ENCODE measurements around the gene LONP1. TPM values are rescaled to one million over a fixed set of nuclear protein-coding genes. Genes with fewer than 3 reads are reported as not detected.

LONP1 gene
- total RNA-seq, 1 donor from 2014 or later = 37.1 TPM

- no peaks in the 10 kb centered on the region for H3K9me3 ChIP-seq (ENCODE audit: control insufficient read depth in 3 of 3, low read length in 3 of 3)
- H3K27ac ChIP-seq (ENCODE audit: low read depth, low read length) = no peak overlapping the region
- H3K4me3 ChIP-seq (ENCODE audit: low read length in 3 of 3) = no peak overlapping the region
- no peaks in the 10 kb centered on the region for H3K27me3 ChIP-seq (ENCODE audit: control insufficient read depth in 3 of 3, insufficient read depth in 3 of 3, low read length in 3 of 3)
- H3K9ac ChIP-seq (ENCODE audit: low read depth in 1 of 3, low read length in 3 of 3) = no peak overlapping the region
- peaks cover 68 to 77% (median 73%) of the 10 kb centered on the region in 3 donors for H3K36me3 ChIP-seq (ENCODE audit: control insufficient read depth in 3 of 3, insufficient read depth in 3 of 3, low read length in 3 of 3)
- no peaks in the 10 kb centered on the region for H3K4me1 ChIP-seq (ENCODE audit: control insufficient read depth in 3 of 3, insufficient read depth in 3 of 3, low read length in 3 of 3)
These were observed 67.7 kb downstream of the LONP1 start for GRCh38 chr19:5652261-5652660.

GRCh38 chr19:5651361-5651760 is 68.6 kb downstream of the LONP1 start:
- no peak overlapping the region for H3K27ac ChIP-seq (ENCODE audit: low read depth, low read length)
- peaks cover 73 to 82% (median 78%) of the 10 kb centered on the region in 3 donors for H3K36me3 ChIP-seq (ENCODE audit: control insufficient read depth in 3 of 3, insufficient read depth in 3 of 3, low read length in 3 of 3)
- H3K4me3 ChIP-seq (ENCODE audit: low read length in 3 of 3) = no peak overlapping the region
- H3K9me3 ChIP-seq (ENCODE audit: control insufficient read depth in 3 of 3, low read length in 3 of 3) = no peaks in the 10 kb centered on the region
- no peaks in the 10 kb centered on the region for H3K27me3 ChIP-seq (ENCODE audit: control insufficient read depth in 3 of 3, insufficient read depth in 3 of 3, low read length in 3 of 3)
- no peaks in the 10 kb centered on the region for H3K4me1 ChIP-seq (ENCODE audit: control insufficient read depth in 3 of 3, insufficient read depth in 3 of 3, low read length in 3 of 3)
- H3K9ac ChIP-seq (ENCODE audit: low read depth in 1 of 3, low read length in 3 of 3) = no peak overlapping the region

- H3K4me3 ChIP-seq (ENCODE audit: low read length in 3 of 3) = no peak overlapping the region
- no peak overlapping the region for H3K9ac ChIP-seq (ENCODE audit: low read depth in 1 of 3, low read length in 3 of 3)
- H3K36me3 ChIP-seq (ENCODE audit: control insufficient read depth in 3 of 3, insufficient read depth in 3 of 3, low read length in 3 of 3) = peaks cover 61 to 75% (median 68%) of the 10 kb centered on the region in 3 donors
- H3K27me3 ChIP-seq (ENCODE audit: control insufficient read depth in 3 of 3, insufficient read depth in 3 of 3, low read length in 3 of 3) = no peaks in the 10 kb centered on the region
- no peak overlapping the region for H3K27ac ChIP-seq (ENCODE audit: low read depth, low read length)
- H3K4me1 ChIP-seq (ENCODE audit: control insufficient read depth in 3 of 3, insufficient read depth in 3 of 3, low read length in 3 of 3) = no peaks in the 10 kb centered on the region
- H3K9me3 ChIP-seq (ENCODE audit: control insufficient read depth in 3 of 3, low read length in 3 of 3) = no peaks in the 10 kb centered on the region
These were observed 71.5 kb downstream of the LONP1 start for GRCh38 chr19:5648464-5648863.

GRCh38 chr19:5646703-5647102 is 73.2 kb downstream of the LONP1 start:
- Histone ChIP-seq H3K27me3 (ENCODE audit: control insufficient read depth in 3 of 3, insufficient read depth in 3 of 3, low read length in 3 of 3) (no peaks in the 10 kb centered on the region), H3K27ac (ENCODE audit: low read depth, low read length) (no peak overlapping the region), H3K36me3 (ENCODE audit: control insufficient read depth in 3 of 3, insufficient read depth in 3 of 3, low read length in 3 of 3) (peaks cover 53 to 74% (median 67%) of the 10 kb centered on the region in 3 donors), H3K9me3 (ENCODE audit: control insufficient read depth in 3 of 3, low read length in 3 of 3) (no peaks in the 10 kb centered on the region), H3K4me1 (ENCODE audit: control insufficient read depth in 3 of 3, insufficient read depth in 3 of 3, low read length in 3 of 3) (no peaks in the 10 kb centered on the region), H3K9ac (ENCODE audit: low read depth in 1 of 3, low read length in 3 of 3) (no peak overlapping the region), H3K4me3 (ENCODE audit: low read length in 3 of 3) (no peak overlapping the region)

GRCh38 chr19:5645409-5645808 is 74.5 kb downstream of the LONP1 start:
- Histone ChIP-seq H3K27ac (ENCODE audit: low read depth, low read length) (no peak overlapping the region), H3K36me3 (ENCODE audit: control insufficient read depth in 3 of 3, insufficient read depth in 3 of 3, low read length in 3 of 3) (peaks cover 43 to 66% (median 58%) of the 10 kb centered on the region in 3 donors), H3K27me3 (ENCODE audit: control insufficient read depth in 3 of 3, insufficient read depth in 3 of 3, low read length in 3 of 3) (no peaks in the 10 kb centered on the region), H3K9me3 (ENCODE audit: control insufficient read depth in 3 of 3, low read length in 3 of 3) (no peaks in the 10 kb centered on the region), H3K9ac (ENCODE audit: low read depth in 1 of 3, low read length in 3 of 3) (no peak overlapping the region), H3K4me1 (ENCODE audit: control insufficient read depth in 3 of 3, insufficient read depth in 3 of 3, low read length in 3 of 3) (no peaks in the 10 kb centered on the region), H3K4me3 (ENCODE audit: low read length in 3 of 3) (no peak overlapping the region)

- Histone ChIP-seq H3K27ac (ENCODE audit: low read depth, low read length) (no peak overlapping the region), H3K9me3 (ENCODE audit: control insufficient read depth in 3 of 3, low read length in 3 of 3) (no peaks in the 10 kb centered on the region), H3K4me3 (ENCODE audit: low read length in 3 of 3) (no peak overlapping the region), H3K9ac (ENCODE audit: low read depth in 1 of 3, low read length in 3 of 3) (no peak overlapping the region), H3K27me3 (ENCODE audit: control insufficient read depth in 3 of 3, insufficient read depth in 3 of 3, low read length in 3 of 3) (no peaks in the 10 kb centered on the region), H3K36me3 (ENCODE audit: control insufficient read depth in 3 of 3, insufficient read depth in 3 of 3, low read length in 3 of 3) (peaks cover 35 to 59% (median 51%) of the 10 kb centered on the region in 3 donors), H3K4me1 (ENCODE audit: control insufficient read depth in 3 of 3, insufficient read depth in 3 of 3, low read length in 3 of 3) (no peaks in the 10 kb centered on the region)
These were observed 75.9 kb downstream of the LONP1 start for GRCh38 chr19:5644037-5644436.

GRCh38 chr19:5643060-5643459 is 76.9 kb downstream of the LONP1 start:
- no peak overlapping the region for H3K4me3 ChIP-seq (ENCODE audit: low read length in 3 of 3)
- H3K27me3 ChIP-seq (ENCODE audit: control insufficient read depth in 3 of 3, insufficient read depth in 3 of 3, low read length in 3 of 3) = no peaks in the 10 kb centered on the region
- H3K9ac ChIP-seq (ENCODE audit: low read depth in 1 of 3, low read length in 3 of 3) = no peak overlapping the region
- no peaks in the 10 kb centered on the region for H3K9me3 ChIP-seq (ENCODE audit: control insufficient read depth in 3 of 3, low read length in 3 of 3)
- H3K4me1 ChIP-seq (ENCODE audit: control insufficient read depth in 3 of 3, insufficient read depth in 3 of 3, low read length in 3 of 3) = peaks cover 0 to 2% (median 0%) of the 10 kb centered on the region in 3 donors
- H3K27ac ChIP-seq (ENCODE audit: low read depth, low read length) = no peak overlapping the region
- H3K36me3 ChIP-seq (ENCODE audit: control insufficient read depth in 3 of 3, insufficient read depth in 3 of 3, low read length in 3 of 3) = peaks cover 33 to 53% (median 45%) of the 10 kb centered on the region in 3 donors

GRCh38 chr19:5642204-5642603 is 77.7 kb downstream of the LONP1 start:
- Histone ChIP-seq H3K4me3 (ENCODE audit: low read length in 3 of 3) (no peak overlapping the region), H3K36me3 (ENCODE audit: control insufficient read depth in 3 of 3, insufficient read depth in 3 of 3, low read length in 3 of 3) (peaks cover 28 to 47% (median 40%) of the 10 kb centered on the region in 3 donors), H3K4me1 (ENCODE audit: control insufficient read depth in 3 of 3, insufficient read depth in 3 of 3, low read length in 3 of 3) (peaks cover 0 to 2% (median 0%) of the 10 kb centered on the region in 3 donors), H3K9ac (ENCODE audit: low read depth in 1 of 3, low read length in 3 of 3) (no peak overlapping the region), H3K9me3 (ENCODE audit: control insufficient read depth in 3 of 3, low read length in 3 of 3) (no peaks in the 10 kb centered on the region), H3K27me3 (ENCODE audit: control insufficient read depth in 3 of 3, insufficient read depth in 3 of 3, low read length in 3 of 3) (no peaks in the 10 kb centered on the region), H3K27ac (ENCODE audit: low read depth, low read length) (no peak overlapping the region)

Other genes with a start within 250 kb of the LONP1 start
- not detected for gene TINCR, start 152.2 kb downstream of the LONP1 start, total RNA-seq
- 23.5 TPM for gene SAFB2, start 97.4 kb downstream of the LONP1 start, total RNA-seq
- 61.1 TPM for gene SAFB, start 97.1 kb downstream of the LONP1 start, total RNA-seq
- gene MICOS13, start 39.6 kb downstream of the LONP1 start, total RNA-seq = 43.3 TPM
- gene HSD11B1L, start 39.1 kb downstream of the LONP1 start, total RNA-seq = 4.7 TPM
- 634 TPM for gene RPL36, start 29.9 kb downstream of the LONP1 start, total RNA-seq
- gene CATSPERD, start 491 bp upstream of the LONP1 start, total RNA-seq = not detected
- not detected for gene PRR22, start 64.6 kb upstream of the LONP1 start, total RNA-seq
- gene DUS3L, start 71.0 kb upstream of the LONP1 start, total RNA-seq = 15.7 TPM
- not detected for gene NRTN, start 84.9 kb upstream of the LONP1 start, total RNA-seq
- gene FUT6, start 119.6 kb upstream of the LONP1 start, total RNA-seq = not detected
- gene FUT3, start 131.3 kb upstream of the LONP1 start, total RNA-seq = not detected
- gene FUT5, start 150.4 kb upstream of the LONP1 start, total RNA-seq = not detected
- 202 TPM for gene NDUFA11, start 183.6 kb upstream of the LONP1 start, total RNA-seq
- gene VMAC, start 184.7 kb upstream of the LONP1 start, total RNA-seq = 3.7 TPM
- 1.6 TPM for gene CAPS, start 194.1 kb upstream of the LONP1 start, total RNA-seq